Measurements from ENCODE around the gene KCND1.

The KCND1 gene

DNA sequence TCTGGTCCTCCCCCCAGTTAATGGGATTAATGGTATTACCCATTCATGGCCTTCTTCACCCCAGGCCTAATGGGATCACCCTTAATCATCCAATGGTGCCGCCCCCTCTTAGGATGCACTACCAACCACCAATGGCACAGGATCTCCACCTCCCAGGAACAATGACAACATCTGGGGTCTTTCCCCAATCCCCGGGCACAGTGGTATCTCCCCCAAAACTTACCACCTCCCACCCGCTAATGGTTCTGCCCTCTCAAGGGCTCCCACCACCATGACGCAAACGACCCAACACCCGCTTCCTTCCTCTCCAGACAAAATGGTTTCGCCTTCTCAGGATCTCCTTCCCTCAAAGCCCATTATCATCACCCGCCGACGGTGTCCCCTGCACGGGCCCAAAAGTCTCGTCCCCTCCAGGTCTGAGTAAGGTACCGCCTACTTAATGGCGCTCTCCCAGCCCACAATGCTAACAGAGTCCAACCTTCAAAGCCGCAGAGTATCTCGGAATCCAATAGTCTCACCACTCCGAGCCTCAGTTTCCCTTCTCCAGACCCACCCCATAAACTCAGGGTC, 30.0 kb upstream of the KCND1 start:
- peaks cover 19% of the 10 kb centered on the region for H3K4me1 Mint-ChIP-seq
- peaks cover 43% of the 10 kb centered on the region for H3K36me3 Mint-ChIP-seq (ENCODE audit: low read depth)
- DNase-seq, result peak; percentile 11
- H3K27me3 Mint-ChIP-seq (ENCODE audit: low read depth, poor library complexity), result peaks cover 6% of the 10 kb centered on the region
- peak overlapping the region; percentile 100 for H3K27ac Mint-ChIP-seq
- peaks cover 50% of the 10 kb centered on the region for H3K9me3 Mint-ChIP-seq
- TF ChIP-seq, protein P1, sequence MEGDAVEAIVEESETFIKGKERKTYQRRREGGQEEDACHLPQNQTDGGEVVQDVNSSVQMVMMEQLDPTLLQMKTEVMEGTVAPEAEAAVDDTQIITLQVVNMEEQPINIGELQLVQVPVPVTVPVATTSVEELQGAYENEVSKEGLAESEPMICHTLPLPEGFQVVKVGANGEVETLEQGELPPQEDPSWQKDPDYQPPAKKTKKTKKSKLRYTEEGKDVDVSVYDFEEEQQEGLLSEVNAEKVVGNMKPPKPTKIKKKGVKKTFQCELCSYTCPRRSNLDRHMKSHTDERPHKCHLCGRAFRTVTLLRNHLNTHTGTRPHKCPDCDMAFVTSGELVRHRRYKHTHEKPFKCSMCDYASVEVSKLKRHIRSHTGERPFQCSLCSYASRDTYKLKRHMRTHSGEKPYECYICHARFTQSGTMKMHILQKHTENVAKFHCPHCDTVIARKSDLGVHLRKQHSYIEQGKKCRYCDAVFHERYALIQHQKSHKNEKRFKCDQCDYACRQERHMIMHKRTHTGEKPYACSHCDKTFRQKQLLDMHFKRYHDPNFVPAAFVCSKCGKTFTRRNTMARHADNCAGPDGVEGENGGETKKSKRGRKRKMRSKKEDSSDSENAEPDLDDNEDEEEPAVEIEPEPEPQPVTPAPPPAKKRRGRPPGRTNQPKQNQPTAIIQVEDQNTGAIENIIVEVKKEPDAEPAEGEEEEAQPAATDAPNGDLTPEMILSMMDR (IDR thresholded peaks at IDR 0.05), result no peak
- peak overlapping the region; percentile 100 for H3K4me3 Mint-ChIP-seq

DNA sequence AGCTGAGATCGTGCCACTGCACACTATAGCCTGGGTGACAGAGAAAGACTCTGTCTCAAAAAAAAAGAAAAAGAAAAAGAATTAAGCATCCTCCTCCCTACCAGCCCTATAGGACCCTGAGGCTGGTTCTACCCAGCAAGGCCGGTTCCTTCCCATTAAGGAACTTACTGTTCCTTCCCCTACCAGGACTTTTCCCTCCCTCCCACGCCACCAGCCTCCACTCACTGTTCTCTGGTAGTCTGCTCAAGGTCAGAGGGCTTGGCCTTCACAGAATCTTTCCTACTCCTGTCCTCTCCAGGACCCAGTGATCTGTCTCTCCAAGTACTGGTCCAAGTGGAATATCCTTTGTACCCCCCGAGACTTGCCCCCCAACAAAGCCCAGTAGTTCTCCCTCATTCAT, 29.0 kb upstream of the KCND1 start:
- Mint-ChIP-seq H3K36me3 (ENCODE audit: low read depth) (peaks cover 46% of the 10 kb centered on the region), H3K27me3 (ENCODE audit: low read depth, poor library complexity) (peaks cover 3% of the 10 kb centered on the region), H3K4me1 (peaks cover 19% of the 10 kb centered on the region), H3K27ac (no peak overlapping the region), H3K9me3 (peaks cover 44% of the 10 kb centered on the region), H3K4me3 (peak overlapping the region; percentile 100)
- TF ChIP-seq, protein P1 (IDR thresholded peaks at IDR 0.05), result no peak
- no peak for DNase-seq

DNA sequence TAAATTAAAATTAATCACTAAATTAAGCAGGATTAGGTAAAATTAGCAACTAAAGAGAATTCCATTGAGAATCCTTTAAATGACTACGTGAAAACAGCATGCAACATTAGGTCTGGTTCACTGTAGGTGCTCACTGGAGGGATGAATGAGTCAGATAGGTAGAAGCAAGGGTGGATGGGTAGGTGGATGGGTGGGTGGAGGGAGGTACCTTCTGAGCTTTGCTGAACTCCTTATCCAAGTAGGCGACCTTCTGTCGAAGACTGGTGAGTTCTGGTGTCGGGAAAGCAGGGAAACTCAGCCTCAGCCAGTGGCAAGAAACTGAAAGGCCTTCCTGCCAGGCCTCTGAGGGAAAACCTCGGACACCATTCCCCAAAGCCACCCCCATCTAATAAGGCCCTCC, 27.4 kb upstream of the KCND1 start:
- Mint-ChIP-seq H3K4me3 (no peak overlapping the region), H3K27ac (no peak overlapping the region), H3K27me3 (ENCODE audit: low read depth, poor library complexity) (peaks cover 3% of the 10 kb centered on the region), H3K4me1 (peaks cover 19% of the 10 kb centered on the region), H3K9me3 (peaks cover 50% of the 10 kb centered on the region), H3K36me3 (ENCODE audit: low read depth) (peaks cover 56% of the 10 kb centered on the region)
- DNase-seq, result no peak
- TF ChIP-seq, protein P1 (IDR thresholded peaks at IDR 0.05), result no peak

DNA sequence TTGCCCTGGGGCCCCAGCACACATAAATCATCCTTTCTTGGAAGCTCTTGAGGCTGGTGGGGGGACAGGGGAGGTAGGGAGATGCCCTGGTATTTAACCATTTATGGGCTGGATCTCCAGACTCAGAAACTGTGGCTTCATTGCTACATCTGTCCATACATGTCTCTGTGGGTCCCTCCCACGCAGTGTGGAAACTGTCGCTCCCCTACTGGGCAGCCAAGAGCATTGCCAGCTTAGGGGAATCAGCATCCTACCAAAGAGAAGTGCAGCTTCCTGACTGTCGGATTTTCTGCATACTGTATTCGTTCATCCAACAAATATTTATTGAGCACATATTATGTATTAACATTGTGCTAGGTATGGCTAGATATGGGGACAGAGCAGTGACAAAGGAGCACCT, 26.7 kb upstream of the KCND1 start:
- no peak overlapping the region for H3K27ac Mint-ChIP-seq
- peaks cover 44% of the 10 kb centered on the region for H3K9me3 Mint-ChIP-seq
- H3K36me3 Mint-ChIP-seq (ENCODE audit: low read depth), result peaks cover 60% of the 10 kb centered on the region
- DNase-seq, result no peak
- peaks cover 19% of the 10 kb centered on the region for H3K4me1 Mint-ChIP-seq
- peak overlapping the region; percentile 38 for H3K4me3 Mint-ChIP-seq
- TF ChIP-seq, protein P1 (IDR thresholded peaks at IDR 0.05), result no peak
- H3K27me3 Mint-ChIP-seq (ENCODE audit: low read depth, poor library complexity), result peaks cover 3% of the 10 kb centered on the region

DNA sequence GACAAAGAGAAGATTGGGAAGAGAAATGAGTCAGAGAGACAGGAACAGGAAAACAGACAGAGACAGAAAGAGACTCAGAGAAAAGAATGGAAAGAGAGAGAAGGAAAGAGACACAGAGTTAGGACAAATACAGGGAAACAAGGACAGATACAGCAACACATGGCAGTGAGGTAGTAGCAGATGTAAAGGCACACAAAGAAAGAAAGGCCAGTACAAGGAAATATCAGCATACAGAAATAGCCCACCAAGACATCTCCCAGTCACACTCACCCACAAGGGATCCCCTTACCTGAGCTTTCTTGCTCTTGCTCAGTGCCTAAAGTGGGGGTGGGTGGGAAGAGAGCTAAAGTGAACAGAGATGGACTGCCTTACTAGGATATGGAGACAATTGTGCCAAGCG, 26.2 kb upstream of the KCND1 start:
- peaks cover 19% of the 10 kb centered on the region for H3K4me1 Mint-ChIP-seq
- H3K4me3 Mint-ChIP-seq, result no peak overlapping the region
- no peak overlapping the region for H3K27ac Mint-ChIP-seq
- H3K36me3 Mint-ChIP-seq (ENCODE audit: low read depth), result peaks cover 65% of the 10 kb centered on the region
- no peak for DNase-seq
- H3K27me3 Mint-ChIP-seq (ENCODE audit: low read depth, poor library complexity), result peaks cover 3% of the 10 kb centered on the region
- H3K9me3 Mint-ChIP-seq, result peaks cover 44% of the 10 kb centered on the region
- TF ChIP-seq, protein P1 (IDR thresholded peaks at IDR 0.05), result no peak

DNA sequence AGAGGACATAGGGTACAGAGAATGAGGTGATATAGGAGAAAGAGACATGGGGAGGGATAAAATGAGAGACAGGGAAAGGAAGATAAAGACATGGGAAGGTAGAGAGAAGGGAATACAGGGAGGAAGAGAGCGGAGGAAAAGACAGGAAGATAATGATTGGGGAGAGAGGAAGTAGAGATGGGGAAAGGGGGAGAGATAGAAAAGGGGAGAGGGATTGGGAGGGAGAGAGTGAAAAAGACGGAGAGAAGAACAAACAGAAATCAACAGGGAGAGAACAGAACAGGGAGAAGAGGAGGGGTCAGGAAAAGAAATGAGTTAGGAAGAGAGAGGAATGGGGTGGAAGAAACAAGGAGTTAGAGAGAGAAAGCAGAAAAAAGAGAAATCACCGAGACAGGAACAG, 25.8 kb upstream of the KCND1 start:
- Mint-ChIP-seq H3K9me3 (peaks cover 47% of the 10 kb centered on the region), H3K4me1 (peaks cover 19% of the 10 kb centered on the region), H3K27ac (peak overlapping the region; percentile 48), H3K36me3 (ENCODE audit: low read depth) (peaks cover 68% of the 10 kb centered on the region), H3K4me3 (no peak overlapping the region), H3K27me3 (ENCODE audit: low read depth, poor library complexity) (peaks cover 3% of the 10 kb centered on the region)
- TF ChIP-seq, protein P1 (IDR thresholded peaks at IDR 0.05), result no peak
- no peak for DNase-seq

Data from nephron progenitor cell (in vitro differentiated cells).